Right lobe of liver (tissue), 6 donors: ENCODE data around the gene PDSS1. TPM values are rescaled to one million over a fixed set of nuclear protein-coding genes. Genes with fewer than 3 reads are reported as not detected.

Experiments
- ATAC-seq, 4 donors: fragments of 200-7000 bp; cut with Tn5 transposase; one replicate each; pipeline ENCODE4 v1.9.1; 2020; ENCODE audit warnings: mild to moderate bottlenecking in 4 of 4, moderate library complexity in 4 of 4
- DNase-seq, 3 donors: peaks; one replicate each; pipeline ENCODE4 v3.0.0-alpha.2; 2020
- H3K27ac ChIP-seq, 3 donors: fragments of 200-600 bp; one replicate each; pipeline ENCODE4 v1.8.0; 2022
- H3K27me3 ChIP-seq, 2 donors: fragments of 200-600 bp; one replicate each; pipeline ENCODE4 v1.8.0; 2022
- H3K36me3 ChIP-seq, 4 donors: fragments of 200-600 bp; sonication (generic) in 1 of 4; one replicate each; pipeline versions ENCODE4 v1.5.1 to v1.8.0; 2017 to 2022; ENCODE audit warnings: control low read depth in 1 of 4
- H3K4me1 ChIP-seq, 4 donors: fragments of 200-600 bp; sonication (generic) in 1 of 4; one replicate each; pipeline versions ENCODE4 v1.5.1 to v1.8.0; 2017 to 2022; ENCODE audit warnings: control low read depth in 1 of 4
- H3K4me3 ChIP-seq, 3 donors: fragments of 200-600 bp; one replicate each; pipeline ENCODE4 v1.8.0; 2022
- H3K9me3 ChIP-seq, 4 donors: fragments of 200-600 bp; sonication (generic) in 1 of 4; one replicate each; pipeline versions ENCODE4 v1.5.1 to v1.8.0; 2017 to 2022; ENCODE audit warnings: control low read depth in 1 of 4
- CTCF ChIP-seq, 4 donors: fragments of 200-600 bp in 3 of 4; fragments of 450-650 bp in 1 of 4; IDR thresholded peaks; one replicate each; pipeline versions ENCODE4 v1.5.1 to v1.8.0; 2016 to 2022; ENCODE audit warnings: antibody characterized with exemption in 4 of 4, mild to moderate bottlenecking in 2 of 4
- POLR2A ChIP-seq: fragments of 450-650 bp; IDR thresholded peaks from one replicate; pipeline ENCODE4 v1.6.1; 2017; ENCODE audit warnings: antibody characterized with exemption, mild to moderate bottlenecking
- WGBS: methylation state at CpG from one replicate; pipeline ENCODE4 v1.1.6; 2018; ENCODE audit warnings: low coverage, low lambda C conversion rate; ENCODE audit not compliant: insufficient coverage; ENCODE audit errors: missing lambda C conversion rate; 5-methylcytosine and 5-hydroxymethylcytosine counted together
- intact Hi-C, 2 donors: fragments of 100-400 bp; cut with DNase I; formaldehyde crosslinking; loops; one replicate each; pipeline versions ENCODE4 v1.11.2 to v1.14.1; 2022
- total RNA-seq, 6 experiments: library from RNA; depleted of rRNA in 2 of 6; stranded (reverse); fragments of >200 nt in 2 of 6; fragmentation: NEBNext Ultra II Directional in 3 of 6; extraction: Animal tissue kit (Norgen Biotek cat#: 25700) in 3 of 6; gene quantifications; one replicate each; pipeline versions ENCODE4 v1.1.0 to v1.2.4, GENCODE V29; 2016 to 2023
- donor health status: DM: no; HTN: yes; CAD: no.
- donor health status: DM: no; HTN: no; CAD: no.
- donor health status: DM: no; HTN: no; CAD: no.
- donor health status: DM: no; HTN: yes; CAD: no.
- donor health status: DM: no; HTN: yes; CAD: no.

Gene PDSS1
- total RNA-seq, 6 experiments from 2014 or later: 2.3 to 15.9 (median 4.1) TPM

- WGBS: 81% methylated on average over 4 of the region's 4 CpGs
- Histone ChIP-seq H3K9me3 (no peaks in the 10 kb centered on the region), H3K36me3 (peaks cover 0 to 19% (median 3%) of the 10 kb centered on the region in 4 donors), H3K4me1 (no peaks in the 10 kb centered on the region), H3K27ac (no peak overlapping the region), H3K4me3 (no peak overlapping the region), H3K27me3 (no peaks in the 10 kb centered on the region)
- no peak for ATAC-seq
- intact Hi-C loops: loop anchor here in 1 of 2 donors (10.0 kb wide), 1 partner anchor 162 kb away; no protein-coding TSS in a partner anchor
- no peak for DNase-seq
- TF ChIP-seq CTCF (IDR thresholded peaks at IDR 0.05): no peak
- no peak for TF ChIP-seq POLR2A
These were observed 25.5 kb downstream of the PDSS1 start for GRCh38 chr10:26723016-26723415.

DNA sequence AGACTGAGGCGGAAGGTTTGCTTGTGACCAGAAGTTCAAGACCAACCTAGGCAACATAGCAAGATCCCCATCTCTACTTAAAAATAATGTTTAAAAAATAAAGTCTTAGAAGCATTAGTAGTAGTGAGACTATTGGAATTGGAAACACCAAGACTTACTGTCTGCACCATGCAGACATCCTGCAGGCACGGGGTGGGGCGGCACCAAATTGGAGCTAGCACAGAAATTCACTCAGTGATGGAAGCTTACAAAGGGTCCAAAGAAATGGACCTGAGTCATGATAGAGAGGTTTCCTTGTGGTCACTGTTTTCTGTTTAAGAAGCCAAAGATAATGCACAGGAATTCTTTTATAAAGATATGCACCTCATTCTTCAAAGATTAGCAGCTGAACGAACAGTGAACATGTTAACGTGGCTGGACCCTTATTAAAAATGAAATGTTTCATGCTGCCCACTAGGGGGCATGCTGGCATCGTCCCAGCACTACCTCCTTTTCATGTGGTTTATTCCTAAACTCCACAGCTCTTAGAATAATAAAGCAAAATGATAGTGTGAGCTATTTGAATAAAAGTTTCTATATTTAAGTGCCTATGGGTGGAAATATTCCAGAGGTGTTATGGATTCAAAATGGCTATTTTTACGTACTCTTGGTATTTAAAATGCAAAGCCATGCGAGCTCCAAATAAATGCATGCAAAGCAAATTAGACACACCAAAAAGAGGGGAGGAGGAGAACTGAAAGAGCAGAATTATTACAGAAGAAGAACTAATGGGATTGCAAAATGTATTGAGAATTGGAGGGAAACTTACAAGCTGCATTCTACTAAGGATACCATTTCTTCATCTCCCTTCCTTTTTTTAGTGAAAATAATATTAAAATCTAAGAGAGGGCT lies 28.6 kb downstream of the PDSS1 start:
- DNase-seq: peak; percentile 67 to 72 (median 71)
- H3K27ac ChIP-seq: no peak overlapping the region
- peak; percentile 83 to 93 (median 89) for ATAC-seq
- H3K27me3 ChIP-seq: no peaks in the 10 kb centered on the region
- TF ChIP-seq POLR2A: no peak
- TF ChIP-seq CTCF (IDR thresholded peaks at IDR 0.05): peak; percentile 75 to 89 (median 84)
- intact Hi-C loops: loop anchor here (5.0 to 10.0 kb wide), 2 partner anchors 159 to 161 kb away; no protein-coding TSS in a partner anchor
- H3K9me3 ChIP-seq: no peaks in the 10 kb centered on the region
- H3K36me3 ChIP-seq: peaks cover 0 to 12% (median 3%) of the 10 kb centered on the region in 4 donors
- no peaks in the 10 kb centered on the region for H3K4me1 ChIP-seq
- no peak overlapping the region for H3K4me3 ChIP-seq
- WGBS: 54% methylated on average over 8 of the region's 8 CpGs

DNA sequence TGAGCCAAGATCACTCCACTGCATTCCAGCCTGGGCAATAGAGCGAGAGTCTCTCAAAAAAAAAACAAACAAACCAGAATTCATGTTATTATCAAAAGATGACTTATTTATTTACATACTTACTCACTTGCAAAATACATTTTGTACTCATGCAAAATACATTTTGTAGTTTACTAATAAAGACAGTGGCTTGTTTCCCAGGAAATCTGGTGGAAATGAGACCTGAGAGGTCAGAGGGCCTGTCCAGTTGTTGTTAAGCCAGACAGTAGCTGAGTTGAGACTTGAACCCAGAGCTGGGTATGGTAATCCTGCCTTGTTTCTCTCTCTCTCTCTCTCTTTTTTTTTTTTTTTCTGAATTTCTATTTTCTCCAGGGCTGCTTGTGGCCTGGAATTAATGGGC lies 29.5 kb downstream of the PDSS1 start:
- Histone ChIP-seq H3K4me3 (no peak overlapping the region), H3K9me3 (no peaks in the 10 kb centered on the region), H3K27ac (no peak overlapping the region), H3K4me1 (no peaks in the 10 kb centered on the region), H3K36me3 (peaks cover 0 to 12% (median 3%) of the 10 kb centered on the region in 4 donors), H3K27me3 (no peaks in the 10 kb centered on the region)
- no peak for TF ChIP-seq POLR2A
- TF ChIP-seq CTCF (IDR thresholded peaks at IDR 0.05): no peak
- 100% methylated on average over 1 of the region's 1 CpG for WGBS
- no peak for DNase-seq
- intact Hi-C loops: loop anchor here (5.0 to 10.0 kb wide), 2 partner anchors 158 to 160 kb away; no protein-coding TSS in a partner anchor
- no peak for ATAC-seq

GRCh38 chr10:26728957-26729356 lies 31.5 kb downstream of the PDSS1 start:
- Histone ChIP-seq H3K36me3 (peaks cover 0 to 12% (median 3%) of the 10 kb centered on the region in 4 donors), H3K4me3 (no peak overlapping the region), H3K9me3 (no peaks in the 10 kb centered on the region), H3K27ac (no peak overlapping the region), H3K27me3 (no peaks in the 10 kb centered on the region), H3K4me1 (peaks cover 0 to 6% (median 2%) of the 10 kb centered on the region in 4 donors)
- TF ChIP-seq CTCF (IDR thresholded peaks at IDR 0.05) (no peak), POLR2A (no peak)
- ATAC-seq: no peak
- intact Hi-C loops: loop anchor here (5.0 to 10.0 kb wide), 2 partner anchors 156 to 158 kb away; no protein-coding TSS in a partner anchor
- DNase-seq: no peak
- 97% methylated on average over 6 of the region's 7 CpGs for WGBS
